Measurements from ENCODE around the gene LMAN1L.

GRCh38 chr15:74858369-74858740 is 45.7 kb downstream of the LMAN1L start:
- TF ChIP-seq CTCF (IDR thresholded peaks at IDR 0.05; ENCODE audit: low read depth, low read length, poor library complexity, severe bottlenecking) (no peak), EZH2phosphoT487 (IDR thresholded peaks at IDR 0.05; ENCODE audit: borderline replicate concordance, low read length) (no peak)

All from DOHH2 (cell line).